ENCODE data around the gene CHST13. TPM values are rescaled to one million over a fixed set of nuclear protein-coding genes. Genes with fewer than 3 reads are reported as not detected.
A peak's percentile ranks its signal among the peaks of the same experiment; 100 is the strongest.

Gene CHST13
- polyA plus RNA-seq, 6 donors from 2014 or later: 0.16 to 0.53 TPM; not detected in 4

- Mint-ChIP-seq H3K27ac (peak within 1 kb of the TSS in 1 of 6 donors; percentile 69), H3K9me3 (no peaks in the 10 kb centered on the region), H3K4me1 (peaks cover 0 to 3% (median 0%) of the 10 kb centered on the region in 3 donors), H3K36me3 (no peaks in the 10 kb centered on the region), H3K4me3 (no peak within 1 kb of the TSS), H3K27me3 (peaks cover 5 to 27% (median 8%) of the 10 kb centered on the region in 3 donors)
- no peak for ATAC-seq (ENCODE audit: low read depth in 2 of 2)
- no peak for DNase-seq
Measured at GRCh38 chr3:126517291-126517951, 6.5 kb upstream of the CHST13 start, which contains the start of gene UROC1. Gene UROC1, minus strand, starts transcription at chr3:126517773. Its CDS starts 54 bp downstream, at chr3:126517719.

DNA sequence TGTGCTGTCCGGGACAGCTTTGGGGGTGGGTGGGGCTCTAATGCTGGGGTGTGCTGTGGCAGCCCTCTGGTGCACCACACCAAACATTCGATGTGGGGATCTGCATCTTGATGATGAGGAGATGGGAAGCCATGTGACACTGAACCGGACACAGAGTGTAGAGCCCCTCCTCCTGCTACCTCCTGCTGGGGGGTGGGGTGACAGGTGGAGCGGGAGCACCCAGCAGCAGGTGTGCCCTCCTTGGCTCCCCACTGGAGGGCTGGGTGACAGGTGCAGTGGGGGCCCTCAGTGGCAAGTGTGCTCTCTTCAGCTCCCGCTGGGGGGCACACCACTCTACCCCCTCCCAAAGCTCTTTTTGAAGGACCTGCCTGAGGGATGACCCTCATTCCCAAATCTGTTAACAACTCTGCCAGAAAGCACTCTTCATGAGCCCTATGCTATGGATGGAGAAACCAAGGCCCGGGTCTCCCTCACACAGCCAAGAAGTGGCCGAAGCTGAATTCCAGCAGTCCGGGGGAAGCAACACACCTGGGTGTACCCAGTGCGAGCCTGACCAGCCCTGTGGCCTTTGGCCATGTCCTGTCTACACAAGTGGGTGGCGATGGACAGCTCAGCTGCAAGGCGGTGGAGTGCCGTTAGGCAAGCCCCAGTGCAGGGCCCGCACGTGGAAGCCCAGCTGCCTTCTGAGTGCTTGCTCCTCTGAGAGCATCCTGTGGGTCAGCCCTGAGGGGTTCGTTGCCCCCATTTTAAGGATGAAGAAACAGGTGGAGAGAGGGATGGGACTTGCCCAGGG, 5.8 kb upstream of the CHST13 start:
- no peaks in the 10 kb centered on the region for H3K36me3 Mint-ChIP-seq
- H3K4me1 Mint-ChIP-seq: peaks cover 0 to 7% (median 0%) of the 10 kb centered on the region in 3 donors
- no peak overlapping the region for H3K4me3 Mint-ChIP-seq
- H3K27ac Mint-ChIP-seq: no peak overlapping the region
- DNase-seq (no peak), ATAC-seq (ENCODE audit: low read depth in 2 of 2) (no peak)
- H3K9me3 Mint-ChIP-seq: no peaks in the 10 kb centered on the region
- peaks cover 10 to 31% (median 15%) of the 10 kb centered on the region in 3 donors for H3K27me3 Mint-ChIP-seq

DNA sequence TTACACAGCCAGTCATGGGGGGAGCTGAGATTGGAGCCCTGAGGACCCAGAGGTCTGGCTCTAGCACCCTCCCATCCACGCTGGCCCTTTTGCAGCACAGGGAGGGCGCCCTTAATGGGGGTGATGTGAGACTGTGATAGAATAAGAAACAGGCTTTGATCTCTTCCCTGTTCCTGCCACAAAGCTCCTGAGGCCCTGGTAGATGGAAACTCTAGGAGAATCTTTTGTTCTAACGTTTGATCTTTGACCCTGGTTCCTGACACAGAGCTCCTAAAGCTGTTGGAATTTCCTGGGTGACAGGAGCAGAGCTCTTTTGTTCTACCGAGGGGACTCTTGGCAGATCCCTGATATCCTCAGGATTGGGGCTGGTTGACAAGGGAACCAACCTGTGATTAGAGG, 5.2 kb upstream of the CHST13 start:
- Mint-ChIP-seq H3K9me3 (no peaks in the 10 kb centered on the region), H3K36me3 (no peaks in the 10 kb centered on the region), H3K27ac (no peak overlapping the region), H3K4me3 (no peak overlapping the region), H3K27me3 (peaks cover 10 to 36% (median 20%) of the 10 kb centered on the region in 3 donors), H3K4me1 (peaks cover 0 to 12% (median 0%) of the 10 kb centered on the region in 3 donors)
- no peak for DNase-seq
- ATAC-seq (ENCODE audit: low read depth in 2 of 2): no peak

GRCh38 chr3:126519506-126520455, 4.2 kb upstream of the CHST13 start:
- Mint-ChIP-seq H3K27ac (no peak overlapping the region), H3K9me3 (no peaks in the 10 kb centered on the region), H3K4me1 (peaks cover 0 to 16% (median 5%) of the 10 kb centered on the region in 3 donors), H3K27me3 (peaks cover 10 to 41% (median 23%) of the 10 kb centered on the region in 3 donors), H3K4me3 (no peak overlapping the region), H3K36me3 (no peaks in the 10 kb centered on the region)
- no peak for ATAC-seq (ENCODE audit: low read depth in 2 of 2)
- DNase-seq: no peak

- H3K27ac Mint-ChIP-seq: peak overlapping the region in 1 of 6 donors; percentile 32
- no peak overlapping the region for H3K4me3 Mint-ChIP-seq
- ATAC-seq (ENCODE audit: low read depth in 2 of 2) (no peak), DNase-seq (no peak)
- H3K27me3 Mint-ChIP-seq: peaks cover 18 to 53% (median 36%) of the 10 kb centered on the region in 3 donors
- H3K9me3 Mint-ChIP-seq: no peaks in the 10 kb centered on the region
- no peaks in the 10 kb centered on the region for H3K36me3 Mint-ChIP-seq
- peaks cover 0 to 20% (median 8%) of the 10 kb centered on the region in 3 donors for H3K4me1 Mint-ChIP-seq
Measured at GRCh38 chr3:126521122-126521891, 2.6 kb upstream of the CHST13 start.

- DNase-seq (peak; percentile 30), ATAC-seq (ENCODE audit: low read depth in 2 of 2) (peak in 1 of 2 donors; percentile 5)
- peak overlapping the region in 2 of 6 donors; percentile 6 to 58 for H3K27ac Mint-ChIP-seq
- H3K4me3 Mint-ChIP-seq: no peak overlapping the region
- peaks cover 18 to 48% (median 36%) of the 10 kb centered on the region in 3 donors for H3K27me3 Mint-ChIP-seq
- H3K36me3 Mint-ChIP-seq: no peaks in the 10 kb centered on the region
- peaks cover 0 to 20% (median 8%) of the 10 kb centered on the region in 3 donors for H3K4me1 Mint-ChIP-seq
- H3K9me3 Mint-ChIP-seq: no peaks in the 10 kb centered on the region
Measured at GRCh38 chr3:126522363-126522788, 1.6 kb upstream of the CHST13 start.

- Mint-ChIP-seq H3K4me3 (peak overlapping the region in 3 of 8 donors; percentile 12 to 45 (median 24)), H3K9me3 (no peaks in the 10 kb centered on the region), H3K36me3 (no peaks in the 10 kb centered on the region), H3K4me1 (peaks cover 0 to 22% (median 8%) of the 10 kb centered on the region in 3 donors), H3K27me3 (peaks cover 22 to 42% (median 36%) of the 10 kb centered on the region in 3 donors), H3K27ac (no peak overlapping the region)
- no peak for DNase-seq
- ATAC-seq (ENCODE audit: low read depth in 2 of 2): no peak
Measured at GRCh38 chr3:126524429-126524988, 554 bp downstream of the CHST13 start.

GRCh38 chr3:126525091-126525852, 1.3 kb downstream of the CHST13 start:
- no peaks in the 10 kb centered on the region for H3K9me3 Mint-ChIP-seq
- no peak for ATAC-seq (ENCODE audit: low read depth in 2 of 2)
- no peak overlapping the region for H3K27ac Mint-ChIP-seq
- no peak for DNase-seq
- peak overlapping the region in 3 of 8 donors; percentile 24 to 61 (median 45) for H3K4me3 Mint-ChIP-seq
- no peaks in the 10 kb centered on the region for H3K36me3 Mint-ChIP-seq
- H3K27me3 Mint-ChIP-seq: peaks cover 22 to 39% (median 36%) of the 10 kb centered on the region in 3 donors
- peaks cover 0 to 24% (median 9%) of the 10 kb centered on the region in 3 donors for H3K4me1 Mint-ChIP-seq

DNA sequence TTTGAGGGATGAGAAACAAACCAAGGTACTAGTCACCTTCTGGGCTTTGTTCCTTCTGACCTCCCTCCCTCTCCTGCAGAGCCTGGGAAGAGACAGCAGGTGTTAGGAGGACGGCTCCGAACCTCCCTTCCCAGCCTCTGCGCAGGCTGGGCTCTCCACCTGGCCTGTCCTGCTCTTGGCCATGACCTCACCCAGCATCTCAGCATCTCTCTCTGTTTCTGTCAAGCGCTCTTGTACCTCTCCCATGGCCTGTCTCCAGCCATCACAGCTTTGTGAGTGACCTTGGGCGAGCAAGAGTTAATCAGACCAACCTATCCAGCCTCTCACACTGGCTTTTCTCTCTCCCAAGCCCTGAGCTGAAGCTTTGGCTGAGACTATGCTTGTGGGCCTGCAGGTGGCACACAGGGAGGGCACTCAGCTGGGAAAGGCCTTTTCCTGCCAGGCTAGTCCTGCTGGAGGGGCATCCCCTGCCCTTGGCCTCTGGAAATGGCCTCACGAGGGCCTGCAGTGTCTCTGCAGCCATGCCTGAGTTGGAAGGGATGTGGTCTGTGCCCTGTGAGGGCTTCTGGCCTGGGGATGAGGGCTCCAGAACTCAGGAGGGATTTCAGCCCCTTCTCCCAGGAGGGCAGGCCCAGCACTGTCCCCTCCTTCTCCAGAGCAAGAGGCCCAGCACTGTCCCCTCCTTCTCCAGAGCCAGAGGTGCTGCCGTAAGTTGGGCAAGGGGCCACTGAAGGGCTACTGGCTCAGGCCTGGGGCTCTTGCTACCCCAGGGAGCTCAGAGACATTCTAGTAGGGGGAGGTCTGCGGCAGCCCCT, 2.1 kb downstream of the CHST13 start:
- no peak for DNase-seq
- Mint-ChIP-seq H3K36me3 (no peaks in the 10 kb centered on the region), H3K27ac (no peak overlapping the region), H3K4me3 (peak overlapping the region in 4 of 8 donors; percentile 12 to 69 (median 39)), H3K27me3 (peaks cover 22 to 37% (median 36%) of the 10 kb centered on the region in 3 donors), H3K9me3 (no peaks in the 10 kb centered on the region), H3K4me1 (peaks cover 0 to 28% (median 14%) of the 10 kb centered on the region in 3 donors)
- no peak for ATAC-seq (ENCODE audit: low read depth in 2 of 2)

DNA sequence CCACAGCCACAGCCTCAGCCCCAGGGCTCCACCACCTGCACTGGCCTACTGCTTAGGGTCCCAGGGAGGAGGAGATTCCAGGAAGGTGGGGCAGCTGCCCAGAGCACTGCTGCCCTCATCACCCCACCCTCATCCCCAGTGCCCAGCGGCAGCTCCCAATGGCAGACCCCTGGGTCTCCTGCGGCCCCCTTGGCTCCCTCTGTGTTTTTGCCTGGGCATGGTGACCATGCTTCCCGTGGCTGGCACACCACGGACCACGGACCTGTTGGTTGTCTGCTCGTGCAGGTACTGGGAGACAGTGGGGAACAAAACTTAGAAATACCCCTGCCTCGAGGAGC, 2.7 kb downstream of the CHST13 start:
- H3K27ac Mint-ChIP-seq: no peak overlapping the region
- DNase-seq: no peak
- H3K36me3 Mint-ChIP-seq: no peaks in the 10 kb centered on the region
- H3K4me3 Mint-ChIP-seq: no peak overlapping the region
- H3K27me3 Mint-ChIP-seq: peaks cover 22 to 36% (median 33%) of the 10 kb centered on the region in 3 donors
- ATAC-seq (ENCODE audit: low read depth in 2 of 2): no peak
- H3K4me1 Mint-ChIP-seq: peaks cover 0 to 28% (median 14%) of the 10 kb centered on the region in 3 donors
- no peaks in the 10 kb centered on the region for H3K9me3 Mint-ChIP-seq

- H3K9me3 Mint-ChIP-seq: no peaks in the 10 kb centered on the region
- no peaks in the 10 kb centered on the region for H3K36me3 Mint-ChIP-seq
- H3K27ac Mint-ChIP-seq: no peak overlapping the region
- DNase-seq: no peak
- ATAC-seq (ENCODE audit: low read depth in 2 of 2): no peak
- H3K27me3 Mint-ChIP-seq: peaks cover 21 to 32% (median 31%) of the 10 kb centered on the region in 3 donors
- H3K4me1 Mint-ChIP-seq: peaks cover 0 to 28% (median 14%) of the 10 kb centered on the region in 3 donors
- H3K4me3 Mint-ChIP-seq: no peak overlapping the region
Measured at GRCh38 chr3:126527006-126527405, 3.1 kb downstream of the CHST13 start.

Measured in naive B cell (primary cell).